Coronary artery (tissue), 2 donors: ENCODE measurements around the gene TLE4.
"Not testable (repeated sequence)": the region's sequence is repeated elsewhere in the genome, so short reads cannot be mapped to it uniquely, and the experiment has no call there.

ENCODE experiments used
- DNase-seq: peaks from one replicate; pipeline ENCODE4 v3.0.0-alpha.2; 2017; ENCODE audit warnings: low spot score
- H3K27ac ChIP-seq, 2 donors: fragments of 200-600 bp; sonication (generic); one replicate each; pipeline ENCODE4 v1.5.1; 2016 to 2019
- H3K4me3 ChIP-seq: fragments of 200-600 bp; sonication (generic); 2 replicates; pipeline ENCODE4 v1.5.1; 2016; ENCODE audit warnings: mild to moderate bottlenecking, moderate library complexity
- CTCF ChIP-seq: fragments of 200-600 bp; sonication (generic); IDR thresholded peaks from one replicate; pipeline ENCODE4 v1.5.1; 2019; ENCODE audit warnings: antibody characterized with exemption

Gene TLE4

GRCh38 chr9:79745752-79746336 is 174.1 kb downstream of the TLE4 start:
- no peak for DNase-seq
- TF ChIP-seq CTCF, result no peak
- no peak overlapping the region for H3K4me3 ChIP-seq
- no peak overlapping the region for H3K27ac ChIP-seq

GRCh38 chr9:79751895-79752466 is 180.2 kb downstream of the TLE4 start:
- not testable (repeated sequence) for H3K4me3 ChIP-seq, H3K27ac ChIP-seq, DNase-seq

DNA sequence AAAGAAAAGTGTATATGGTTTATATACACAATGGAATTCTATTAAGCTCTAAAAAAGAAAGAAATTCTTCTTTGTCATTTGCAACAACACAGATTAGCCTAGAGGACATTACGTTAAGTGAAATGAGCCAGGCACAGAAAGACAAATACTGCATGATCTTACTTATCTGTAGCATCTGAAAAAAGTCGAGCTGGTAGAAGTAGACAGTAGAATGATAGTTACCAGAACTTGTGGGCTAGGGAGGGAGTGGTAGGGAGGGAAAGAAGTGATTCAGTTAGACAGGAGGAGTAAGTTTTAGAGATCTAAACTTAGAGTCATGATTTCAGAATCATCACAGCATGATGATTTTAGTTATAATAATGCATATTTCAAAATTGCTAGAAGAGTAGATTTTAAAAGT is 184.6 kb downstream of the TLE4 start:
- no peak overlapping the region for H3K4me3 ChIP-seq
- DNase-seq, result no peak
- no peak for TF ChIP-seq CTCF
- no peak overlapping the region for H3K27ac ChIP-seq

DNA sequence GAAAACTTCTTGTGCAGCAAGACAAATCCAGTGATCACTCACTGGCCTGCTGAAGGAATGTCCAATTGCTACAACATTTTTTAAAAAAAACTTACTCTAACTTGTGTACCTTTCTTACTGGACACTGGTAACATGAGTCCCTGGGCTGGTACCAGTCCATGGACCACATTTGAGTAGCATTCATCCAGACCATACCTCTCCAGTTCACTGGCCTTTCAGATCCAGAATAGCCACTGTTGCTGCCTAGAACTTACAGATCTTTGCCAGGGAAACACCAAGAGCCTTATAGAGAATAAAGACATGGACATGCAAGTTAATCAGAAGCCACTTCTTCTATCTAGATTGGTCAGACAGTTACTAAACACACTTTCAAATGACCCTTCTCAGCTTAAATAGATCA is 185.3 kb downstream of the TLE4 start:
- no peak for TF ChIP-seq CTCF
- no peak for DNase-seq
- no peak overlapping the region for H3K4me3 ChIP-seq
- H3K27ac ChIP-seq, result no peak overlapping the region

DNA sequence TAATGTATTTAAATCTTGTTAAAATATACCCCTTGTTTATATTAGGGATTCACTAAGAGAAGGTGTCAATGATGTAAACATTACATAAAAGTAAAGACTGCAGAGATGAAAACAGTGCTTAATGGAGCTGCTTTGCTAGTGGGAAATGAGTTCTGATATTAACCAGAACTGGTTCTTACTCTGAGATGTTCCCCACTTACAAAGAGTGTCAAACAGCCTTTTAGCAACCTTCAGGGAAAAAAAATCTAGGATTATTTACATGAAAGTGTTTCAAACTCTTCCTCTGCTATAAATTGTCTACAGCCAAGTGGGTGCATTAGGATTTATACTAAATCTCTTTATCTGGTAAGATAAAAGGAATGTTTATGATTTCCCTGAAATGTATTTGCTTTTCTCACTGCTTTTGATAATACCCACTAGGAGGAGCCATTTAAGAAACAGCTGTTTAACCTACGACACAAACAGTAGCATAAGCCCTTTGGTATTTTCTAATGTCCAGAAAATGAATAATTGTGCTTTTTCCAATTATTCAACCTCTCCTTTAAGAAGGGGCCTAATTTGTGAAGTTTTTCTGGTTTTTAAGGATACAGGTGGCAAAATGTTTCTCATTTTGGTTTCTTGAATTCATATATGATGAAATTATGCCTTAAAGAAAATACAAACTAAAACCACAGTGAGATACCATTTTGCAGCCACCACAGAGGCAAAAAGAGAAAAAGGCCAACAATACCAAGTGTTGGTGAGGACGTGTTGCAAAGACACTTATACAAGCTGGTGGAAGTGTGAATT is 186.3 kb downstream of the TLE4 start:
- Histone ChIP-seq H3K4me3 (no peak overlapping the region), H3K27ac (no peak overlapping the region)
- DNase-seq, result no peak
- TF ChIP-seq CTCF, result no peak

GRCh38 chr9:79759460-79759859 is 187.7 kb downstream of the TLE4 start:
- DNase-seq, result no peak
- H3K4me3 ChIP-seq, result no peak overlapping the region
- no peak overlapping the region for H3K27ac ChIP-seq
- TF ChIP-seq CTCF, result no peak

DNA sequence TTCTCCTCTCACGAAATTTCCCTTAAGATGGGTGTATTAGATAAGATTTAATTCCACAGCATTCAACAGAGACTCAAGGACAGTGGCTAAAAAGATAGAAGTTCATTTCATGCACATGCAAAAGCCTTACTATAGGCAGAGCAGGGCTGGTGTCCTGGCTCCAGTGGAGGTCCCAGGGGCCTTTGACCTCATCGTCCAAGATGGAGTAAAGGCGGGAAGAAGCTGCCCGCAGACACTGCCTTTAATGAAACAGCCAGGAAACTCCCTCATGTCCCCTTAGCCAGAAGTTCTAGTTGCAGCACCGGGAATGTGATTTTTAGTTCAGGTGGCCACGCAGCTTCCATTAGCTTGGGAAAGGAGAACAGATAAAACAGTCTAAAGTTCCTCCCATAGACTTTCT is 190.3 kb downstream of the TLE4 start:
- no peak for DNase-seq
- Histone ChIP-seq H3K27ac (no peak overlapping the region), H3K4me3 (no peak overlapping the region)
- no peak for TF ChIP-seq CTCF
